ENCODE measurements around the gene KLHL13. TPM values are rescaled to one million over a fixed set of nuclear protein-coding genes. Genes with fewer than 3 reads are reported as not detected.

The KLHL13 gene
- total and polyA plus RNA-seq, 10 of the 15 experiments (the other 5 are each of a cell fraction or from before 2014, with no cell fraction given) = 8.2 to 34.1 (median 13.8) TPM

- no TSS peak for BruUV-seq (replicated peaks)
- no peaks in the 10 kb centered on the region for H3K36me3 ChIP-seq (ENCODE audit: control insufficient read depth in 2 of 2, insufficient read depth in 2 of 2, low read length in 1 of 2)
- no peaks in the 10 kb centered on the region for H3K4me1 ChIP-seq (ENCODE audit: control insufficient read depth, insufficient read depth, low read length)
- H3K79me2 ChIP-seq (ENCODE audit: control insufficient read depth, insufficient read depth, low read length) = no peaks in the 10 kb centered on the region
- FAIRE-seq (no peak), ATAC-seq (no peak), DNase-seq (ENCODE audit: low read depth, low spot score) (no peak)
- H2AFZ ChIP-seq (ENCODE audit: control insufficient read depth, low read depth, low read length) = no peak overlapping the region
- WGBS (ENCODE audit: insufficient coverage, insufficient replicate concordance, low lambda C conversion rate, missing lambda C conversion rate) = 70% methylated on average over 2 of the region's 2 CpGs
- H3K9me3 ChIP-seq (replicated peaks; ENCODE audit: control insufficient read depth, insufficient read depth, low read length) = no peaks in the 10 kb centered on the region
- SMC1A ChIA-PET (ENCODE audit: uncharacterized antibody, unreplicated experiment) = interaction anchor here (1.2 kb wide), 1 partner anchor 23 kb away, joined by 4 read pairs; no protein-coding TSS in a partner anchor
- no peak overlapping the region for H3K9ac ChIP-seq (ENCODE audit: control insufficient read depth, insufficient read depth, low read length)
- H3K27me3 ChIP-seq (replicated peaks in 1 of 2; ENCODE audit: control insufficient read depth in 2 of 2, insufficient read depth in 2 of 2, low read length in 1 of 2) = no peaks in the 10 kb centered on the region
- POLR2A ChIA-PET = no interaction called here
- no peak overlapping the region for H3K27ac ChIP-seq (ENCODE audit: control insufficient read depth, insufficient read depth)
- in situ Hi-C loops (cut with MboI) = no loop called here
- no peaks in the 10 kb centered on the region for H4K20me1 ChIP-seq (ENCODE audit: control insufficient read depth, insufficient read depth)
- TF ChIP-seq BMI1 (IDR thresholded peaks at IDR 0.05; ENCODE audit: borderline replicate concordance) (no peak), RELB (IDR thresholded peaks at IDR 0.05; ENCODE audit: low read depth) (no peak), USF1 (IDR thresholded peaks at IDR 0.05; ENCODE audit: borderline replicate concordance, extremely low read length, insufficient read depth, low read depth, low read length) (no peak), CREB1 (IDR thresholded peaks at IDR 0.05; ENCODE audit: low read depth) (no peak), TBL1XR1 (IDR thresholded peaks at IDR 0.05; ENCODE audit: low read depth, low read length) (no peak), GABPA (IDR thresholded peaks at IDR 0.05; ENCODE audit: low read depth) (no peak), RAD51 (IDR thresholded peaks at IDR 0.05) (no peak), CEBPB (IDR thresholded peaks at IDR 0.05; ENCODE audit: borderline replicate concordance in 1 of 2, low read depth in 2 of 2, low read length in 2 of 2) (no peak), RFX5 (IDR thresholded peaks at IDR 0.05; ENCODE audit: low read depth, low read length) (no peak), SUPT20H (IDR thresholded peaks at IDR 0.05; ENCODE audit: borderline replicate concordance, control insufficient read depth, low read depth, low read length) (no peak), NR2C1 (IDR thresholded peaks at IDR 0.05) (no peak), CBX5 (IDR thresholded peaks at IDR 0.05; ENCODE audit: low read depth) (no peak)
- H3K4me2 ChIP-seq (ENCODE audit: control insufficient read depth, insufficient read depth) = no peak overlapping the region
- intact Hi-C loops (cut with micrococcal nuclease; ENCODE audit: unreplicated experiment) = no loop called here
- no peak overlapping the region for H3K4me3 ChIP-seq
- CTCF ChIA-PET = no interaction called here
- RAD21 ChIA-PET (ENCODE audit: unreplicated experiment) = no interaction called here
Observed at GRCh38 chrX:117936118-117936517, 180.5 kb downstream of the KLHL13 start.

All from GM12878 (cell line).